Esophagus squamous epithelium (tissue), 5 donors: ENCODE measurements around the gene MEMO1. TPM values are rescaled to one million over a fixed set of nuclear protein-coding genes. Genes with fewer than 3 reads are reported as not detected.
"Not testable (repeated sequence)": the region's sequence is repeated elsewhere in the genome, so short reads cannot be mapped to it uniquely, and the experiment has no call there.

Source experiments
- DNase-seq: peaks from one replicate; lab custom pipeline; 2025; lab: John Stamatoyannopoulos, UW
- H3K27ac ChIP-seq, 4 donors: fragments of 200-600 bp; sonication (generic); one replicate each; pipeline ENCODE4 v1.5.1; 2016 to 2019; ENCODE audit warnings: mild to moderate bottlenecking in 1 of 4
- H3K27me3 ChIP-seq, 4 donors: fragments of 200-600 bp; sonication (generic); 1 replicate in 3 of 4; 2 replicates in 1 of 4; pipeline versions ENCODE4 v1.5.1 to v1.6.0; 2017 to 2021; ENCODE audit warnings: antibody characterized with exemption in 1 of 4
- H3K36me3 ChIP-seq, 3 donors: fragments of 200-600 bp; sonication (generic); one replicate each; pipeline ENCODE4 v1.5.1; 2016 to 2019
- H3K4me1 ChIP-seq, 3 donors: fragments of 200-600 bp; sonication (generic); one replicate each; pipeline ENCODE4 v1.5.1; 2017 to 2019
- H3K4me3 ChIP-seq, 4 donors: fragments of 200-600 bp; sonication (generic); 1 replicate in 3 of 4; 2 replicates in 1 of 4; pipeline ENCODE4 v1.5.1; 2016 to 2019; ENCODE audit warnings: mild to moderate bottlenecking in 2 of 4, moderate library complexity in 1 of 4
- H3K9me3 ChIP-seq, 3 donors: fragments of 200-600 bp; sonication (generic); one replicate each; pipeline ENCODE4 v1.5.1; 2016 to 2019
- POLR2A ChIP-seq, 4 donors: fragments of 450-650 bp; IDR thresholded peaks; one replicate each; pipeline ENCODE4 v1.6.1; 2017; ENCODE audit warnings: antibody characterized with exemption in 4 of 4, mild to moderate bottlenecking in 4 of 4, moderate library complexity in 3 of 4
- WGBS, 2 donors: methylation state at CpG; one replicate each; pipeline ENCODE4 v1.1.5; 2018; 5-methylcytosine and 5-hydroxymethylcytosine counted together
- intact Hi-C: fragments of 100-400 bp; cut with DNase I; formaldehyde crosslinking; loops from one replicate; pipeline ENCODE4 v1.15.0; 2022
- total RNA-seq, 4 donors: library from RNA; depleted of rRNA; stranded (reverse); fragments of >200 nt; gene quantifications; one replicate each; pipeline ENCODE4 v1.1.0, GENCODE V29; 2016
- TF ChIP-seq, protein P1 (sequence below), 6 experiments: fragments of 450-650 bp in 4 of 6; fragments of 200-600 bp in 2 of 6; sonication (generic) in 2 of 6; IDR thresholded peaks; one replicate each; pipeline ENCODE4 v1.5.1; 2016 to 2019; ENCODE audit warnings: antibody characterized with exemption in 6 of 6, mild to moderate bottlenecking in 4 of 6, moderate library complexity in 4 of 6
- donor health status: DM: yes; HTN: yes; CAD: no.

MEMO1 gene
- total RNA-seq, 4 donors from 2014 or later = 32.1 to 61.7 (median 45.0) TPM

- Histone ChIP-seq H3K9me3 (no peaks in the 10 kb centered on the region), H3K4me1 (peaks cover 0 to 5% (median 0%) of the 10 kb centered on the region in 3 donors), H3K4me3 (no peak overlapping the region), H3K27me3 (no peaks in the 10 kb centered on the region), H3K27ac (no peak overlapping the region), H3K36me3 (peaks cover 0 to 41% (median 0%) of the 10 kb centered on the region in 3 donors)
- no peak for DNase-seq
- intact Hi-C loops = no loop called here
- 80 to 100% methylated on average over 3 of the region's 3 CpGs for WGBS, 2 donors
- TF ChIP-seq, protein P1, sequence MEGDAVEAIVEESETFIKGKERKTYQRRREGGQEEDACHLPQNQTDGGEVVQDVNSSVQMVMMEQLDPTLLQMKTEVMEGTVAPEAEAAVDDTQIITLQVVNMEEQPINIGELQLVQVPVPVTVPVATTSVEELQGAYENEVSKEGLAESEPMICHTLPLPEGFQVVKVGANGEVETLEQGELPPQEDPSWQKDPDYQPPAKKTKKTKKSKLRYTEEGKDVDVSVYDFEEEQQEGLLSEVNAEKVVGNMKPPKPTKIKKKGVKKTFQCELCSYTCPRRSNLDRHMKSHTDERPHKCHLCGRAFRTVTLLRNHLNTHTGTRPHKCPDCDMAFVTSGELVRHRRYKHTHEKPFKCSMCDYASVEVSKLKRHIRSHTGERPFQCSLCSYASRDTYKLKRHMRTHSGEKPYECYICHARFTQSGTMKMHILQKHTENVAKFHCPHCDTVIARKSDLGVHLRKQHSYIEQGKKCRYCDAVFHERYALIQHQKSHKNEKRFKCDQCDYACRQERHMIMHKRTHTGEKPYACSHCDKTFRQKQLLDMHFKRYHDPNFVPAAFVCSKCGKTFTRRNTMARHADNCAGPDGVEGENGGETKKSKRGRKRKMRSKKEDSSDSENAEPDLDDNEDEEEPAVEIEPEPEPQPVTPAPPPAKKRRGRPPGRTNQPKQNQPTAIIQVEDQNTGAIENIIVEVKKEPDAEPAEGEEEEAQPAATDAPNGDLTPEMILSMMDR (IDR thresholded peaks at IDR 0.05) = no peak
- no peak for TF ChIP-seq POLR2A (IDR thresholded peaks at IDR 0.05)
Observed at GRCh38 chr2:31919499-31919898, 91.3 kb downstream of the MEMO1 start.

GRCh38 chr2:31909661-31910060, 101.1 kb downstream of the MEMO1 start:
- Histone ChIP-seq H3K36me3 (peaks cover 0 to 66% (median 3%) of the 10 kb centered on the region in 3 donors), H3K9me3 (no peaks in the 10 kb centered on the region), H3K4me3 (no peak overlapping the region), H3K27me3 (no peaks in the 10 kb centered on the region), H3K4me1 (no peaks in the 10 kb centered on the region), H3K27ac (no peak overlapping the region)
- intact Hi-C loops = no loop called here
- DNase-seq = no peak
- no peak for TF ChIP-seq POLR2A (IDR thresholded peaks at IDR 0.05)
- TF ChIP-seq, protein P1 (IDR thresholded peaks at IDR 0.05) = no peak

- H3K27me3 ChIP-seq, DNase-seq, H3K27ac ChIP-seq, H3K4me3 ChIP-seq, intact Hi-C loops, H3K4me1 ChIP-seq, H3K9me3 ChIP-seq: not testable (repeated sequence)
- 95% methylated on average over 6 of the region's 6 CpGs for WGBS, 2 donors
- peaks cover 0 to 76% (median 3%) of the 10 kb centered on the region in 3 donors for H3K36me3 ChIP-seq
Observed at GRCh38 chr2:31907491-31907890, 103.3 kb downstream of the MEMO1 start.

GRCh38 chr2:31903109-31903780, 107.6 kb downstream of the MEMO1 start:
- intact Hi-C loops = no loop called here
- TF ChIP-seq, protein P1 (IDR thresholded peaks at IDR 0.05) = no peak
- TF ChIP-seq POLR2A (IDR thresholded peaks at IDR 0.05) = no peak
- WGBS, 2 donors = 60 to 75% methylated on average over 4 of the region's 4 CpGs

DNA sequence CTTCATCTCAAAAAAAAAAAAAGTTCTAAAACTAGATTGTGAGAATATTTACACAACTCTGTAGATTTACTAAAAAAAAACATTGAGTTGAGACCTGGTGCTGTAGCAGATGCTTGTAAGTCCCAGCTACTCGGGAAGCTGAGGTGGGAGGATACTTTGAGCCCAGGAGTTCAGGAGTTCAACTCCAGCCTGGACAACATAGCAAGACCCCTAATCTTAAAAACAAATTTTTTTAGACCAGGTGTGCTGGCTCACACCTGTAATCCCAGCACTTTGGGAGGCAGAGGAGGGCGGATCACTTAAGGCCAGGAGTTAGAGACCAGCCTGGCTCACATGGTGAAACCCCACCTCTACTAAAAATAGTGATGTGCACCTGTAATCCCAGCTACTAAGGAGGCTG, 108.9 kb downstream of the MEMO1 start:
- H3K4me1 ChIP-seq = no peaks in the 10 kb centered on the region
- H3K27me3 ChIP-seq = no peaks in the 10 kb centered on the region
- H3K27ac ChIP-seq = no peak overlapping the region
- H3K4me3 ChIP-seq = no peak overlapping the region
- peaks cover 0 to 83% (median 0%) of the 10 kb centered on the region in 3 donors for H3K36me3 ChIP-seq
- TF ChIP-seq POLR2A (IDR thresholded peaks at IDR 0.05) = no peak
- TF ChIP-seq, protein P1 (IDR thresholded peaks at IDR 0.05) = no peak
- WGBS, 2 donors = 97 to 100% methylated on average over 1 to 2 of the region's 2 CpGs
- peaks cover 0 to 28% (median 6%) of the 10 kb centered on the region in 3 donors for H3K9me3 ChIP-seq
- DNase-seq = no peak
- intact Hi-C loops = no loop called here

More at GRCh38 chr2:31903109-31903780, 107.6 kb downstream of the MEMO1 start:
- DNase-seq = no peak
- Histone ChIP-seq H3K27ac (no peak overlapping the region), H3K36me3 (peaks cover 0 to 80% (median 0%) of the 10 kb centered on the region in 3 donors), H3K4me3 (no peak overlapping the region), H3K27me3 (no peaks in the 10 kb centered on the region), H3K9me3 (peaks cover 0 to 14% (median 3%) of the 10 kb centered on the region in 3 donors), H3K4me1 (no peaks in the 10 kb centered on the region)

GRCh38 chr2:31900156-31900555, 110.7 kb downstream of the MEMO1 start:
- H3K36me3 ChIP-seq = peaks cover 0 to 75% (median 0%) of the 10 kb centered on the region in 3 donors
- H3K27ac ChIP-seq, intact Hi-C loops, H3K27me3 ChIP-seq, H3K4me1 ChIP-seq, DNase-seq, H3K4me3 ChIP-seq: not testable (repeated sequence)
- H3K9me3 ChIP-seq = peaks cover 0 to 32% (median 6%) of the 10 kb centered on the region in 3 donors
- 90 to 94% methylated on average over 1 to 2 of the region's 2 CpGs for WGBS, 2 donors

DNA sequence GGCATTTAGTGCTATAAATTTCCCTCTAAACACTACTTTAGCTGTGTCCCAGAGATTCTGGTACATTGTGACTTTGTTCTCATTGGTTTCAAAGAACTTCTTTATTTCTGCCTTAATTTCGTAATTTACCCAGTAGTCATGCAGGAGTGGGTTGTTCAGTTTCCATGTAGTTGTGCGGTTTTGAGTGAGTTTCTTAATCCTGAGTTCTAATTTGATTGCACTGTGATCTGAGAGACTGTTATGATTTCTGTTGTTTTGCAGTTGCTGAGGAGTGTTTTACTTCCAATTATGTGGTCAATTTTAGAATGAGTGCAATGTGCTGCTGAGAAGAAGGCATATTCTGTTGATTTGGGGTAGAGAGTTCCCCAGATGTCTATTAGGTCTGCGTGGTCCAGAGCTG, 112.5 kb downstream of the MEMO1 start:
- H3K4me1 ChIP-seq, DNase-seq, intact Hi-C loops, H3K27me3 ChIP-seq, H3K4me3 ChIP-seq, H3K27ac ChIP-seq: not testable (repeated sequence)
- Histone ChIP-seq H3K9me3 (peaks cover 0 to 32% (median 6%) of the 10 kb centered on the region in 3 donors), H3K36me3 (peaks cover 0 to 63% (median 0%) of the 10 kb centered on the region in 3 donors)
- 95 to 96% methylated on average over 3 of the region's 3 CpGs for WGBS, 2 donors

GRCh38 chr2:31897340-31897739, 113.5 kb downstream of the MEMO1 start:
- not testable (repeated sequence) for H3K4me1 ChIP-seq, DNase-seq

More at GRCh38 chr2:31897340-31897739, 113.5 kb downstream of the MEMO1 start:
- WGBS, 2 donors = 93 to 100% methylated on average over 4 of the region's 4 CpGs
- Histone ChIP-seq H3K9me3 (peaks cover 0 to 32% (median 6%) of the 10 kb centered on the region in 3 donors), H3K36me3 (peaks cover 0 to 58% (median 0%) of the 10 kb centered on the region in 3 donors)
- H3K27ac ChIP-seq, H3K27me3 ChIP-seq, intact Hi-C loops, H3K4me3 ChIP-seq: not testable (repeated sequence)
